ENCODE results near the gene LFNG. TPM values are rescaled to one million over a fixed set of nuclear protein-coding genes. Genes with fewer than 3 reads are reported as not detected.

Gene LFNG
- polyA plus RNA-seq, 2 of the 4 experiments (the other 2 are of a cell fraction): 2.3 to 7.3 TPM

DNA sequence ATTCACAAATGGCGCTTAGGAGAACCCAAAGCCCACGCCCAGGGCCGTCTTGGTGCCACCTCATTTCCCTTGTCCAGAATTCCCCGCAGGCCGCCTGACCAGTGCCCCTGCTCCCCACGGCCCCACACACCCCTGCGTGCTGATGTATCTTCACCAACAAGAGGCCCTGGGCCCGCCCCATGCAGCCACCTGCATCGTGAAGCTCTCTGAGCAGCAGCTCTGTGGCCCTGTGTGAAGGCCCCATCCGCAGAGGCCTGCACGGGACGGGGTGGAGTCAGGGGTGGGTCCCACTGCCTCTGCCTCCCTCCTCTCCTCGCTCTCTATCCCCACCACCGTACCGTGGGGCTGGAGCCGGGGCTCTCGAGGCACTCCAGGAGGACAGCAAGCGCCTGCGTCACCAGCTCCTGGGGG, 21.1 kb downstream of the LFNG start:
- CTCF ChIA-PET: no interaction called here
- no peaks in the 10 kb centered on the region for H3K4me1 ChIP-seq
- H3K27ac ChIP-seq: no peak overlapping the region
- H3K4me2 ChIP-seq: no peak overlapping the region
- FAIRE-seq (no peak), ATAC-seq (peak in 1 of 2 experiments; percentile 6; a peak in 2 of 6 replicates), DNase-seq (ENCODE audit: low read depth in 1 of 2, low spot score in 1 of 2) (no peak)
- no peak for TF ChIP-seq ZFP36 (IDR thresholded peaks at IDR 0.05; ENCODE audit: borderline replicate concordance, partially characterized antibody)
- no peak for TF ChIP-seq RNF2 (IDR thresholded peaks at IDR 0.05; ENCODE audit: borderline replicate concordance, low read depth)
- TF ChIP-seq, protein P1, sequence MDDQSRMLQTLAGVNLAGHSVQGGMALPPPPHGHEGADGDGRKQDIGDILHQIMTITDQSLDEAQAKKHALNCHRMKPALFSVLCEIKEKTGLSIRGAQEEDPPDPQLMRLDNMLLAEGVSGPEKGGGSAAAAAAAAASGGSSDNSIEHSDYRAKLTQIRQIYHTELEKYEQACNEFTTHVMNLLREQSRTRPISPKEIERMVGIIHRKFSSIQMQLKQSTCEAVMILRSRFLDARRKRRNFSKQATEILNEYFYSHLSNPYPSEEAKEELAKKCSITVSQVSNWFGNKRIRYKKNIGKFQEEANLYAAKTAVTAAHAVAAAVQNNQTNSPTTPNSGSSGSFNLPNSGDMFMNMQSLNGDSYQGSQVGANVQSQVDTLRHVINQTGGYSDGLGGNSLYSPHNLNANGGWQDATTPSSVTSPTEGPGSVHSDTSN (IDR thresholded peaks at IDR 0.05): no peak
- TF ChIP-seq CHD4 (IDR thresholded peaks at IDR 0.05; ENCODE audit: borderline replicate concordance): no peak
- TF ChIP-seq EHMT2 (IDR thresholded peaks at IDR 0.05; ENCODE audit: low read depth): no peak
- POLR2A ChIA-PET: no interaction called here
- H3K4me3 ChIP-seq: no peak overlapping the region
- 89% methylated on average over 17 of the region's 19 CpGs for WGBS (ENCODE audit: missing lambda C conversion rate)
- no peaks in the 10 kb centered on the region for H3K9me3 ChIP-seq

GRCh38 chr7:2541291-2542010, 21.9 kb downstream of the LFNG start:
- ATAC-seq: no peak
- TF ChIP-seq TFCP2L1 (CRISPR knock-in tag; IDR thresholded peaks at IDR 0.05) (no peak), RCOR1 (IDR thresholded peaks at IDR 0.05; ENCODE audit: low read depth, low read length) (no peak), MAFK (IDR thresholded peaks at IDR 0.05; ENCODE audit: partially characterized antibody) (no peak), HEYL (CRISPR knock-in tag; IDR thresholded peaks at IDR 0.05) (no peak), CBX8 (IDR thresholded peaks at IDR 0.05) (no peak), CHD2 (IDR thresholded peaks at IDR 0.05; ENCODE audit: low read length, partially characterized antibody) (no peak), ELK1 (IDR thresholded peaks at IDR 0.05; ENCODE audit: low read depth, low read length) (no peak), MAX (IDR thresholded peaks at IDR 0.05) (no peak), ZNF302 (CRISPR knock-in tag; IDR thresholded peaks at IDR 0.05) (no peak), CBX2 (IDR thresholded peaks at IDR 0.05; ENCODE audit: borderline replicate concordance, low read depth) (no peak), EHMT2 (IDR thresholded peaks at IDR 0.05; ENCODE audit: low read depth) (no peak), SMC3 (IDR thresholded peaks at IDR 0.05) (no peak), RARB (CRISPR knock-in tag; IDR thresholded peaks at IDR 0.05) (no peak)
- TF ChIP-seq, protein P2, sequence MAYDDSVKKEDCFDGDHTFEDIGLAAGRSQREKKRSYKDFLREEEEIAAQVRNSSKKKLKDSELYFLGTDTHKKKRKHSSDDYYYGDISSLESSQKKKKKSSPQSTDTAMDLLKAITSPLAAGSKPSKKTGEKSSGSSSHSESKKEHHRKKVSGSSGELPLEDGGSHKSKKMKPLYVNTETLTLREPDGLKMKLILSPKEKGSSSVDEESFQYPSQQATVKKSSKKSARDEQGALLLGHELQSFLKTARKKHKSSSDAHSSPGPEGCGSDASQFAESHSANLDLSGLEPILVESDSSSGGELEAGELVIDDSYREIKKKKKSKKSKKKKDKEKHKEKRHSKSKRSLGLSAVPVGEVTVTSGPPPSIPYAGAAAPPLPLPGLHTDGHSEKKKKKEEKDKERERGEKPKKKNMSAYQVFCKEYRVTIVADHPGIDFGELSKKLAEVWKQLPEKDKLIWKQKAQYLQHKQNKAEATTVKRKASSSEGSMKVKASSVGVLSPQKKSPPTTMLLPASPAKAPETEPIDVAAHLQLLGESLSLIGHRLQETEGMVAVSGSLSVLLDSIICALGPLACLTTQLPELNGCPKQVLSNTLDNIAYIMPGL (CRISPR knock-in tag; IDR thresholded peaks at IDR 0.05; ENCODE audit: borderline replicate concordance): no peak
- TF ChIP-seq, protein P3, sequence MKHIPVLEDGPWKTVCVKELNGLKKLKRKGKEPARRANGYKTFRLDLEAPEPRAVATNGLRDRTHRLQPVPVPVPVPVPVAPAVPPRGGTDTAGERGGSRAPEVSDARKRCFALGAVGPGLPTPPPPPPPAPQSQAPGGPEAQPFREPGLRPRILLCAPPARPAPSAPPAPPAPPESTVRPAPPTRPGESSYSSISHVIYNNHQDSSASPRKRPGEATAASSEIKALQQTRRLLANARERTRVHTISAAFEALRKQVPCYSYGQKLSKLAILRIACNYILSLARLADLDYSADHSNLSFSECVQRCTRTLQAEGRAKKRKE (CRISPR knock-in tag; IDR thresholded peaks at IDR 0.05; ENCODE audit: low read depth): no peak
- H3K27ac ChIP-seq: no peak overlapping the region
- WGBS (ENCODE audit: missing lambda C conversion rate): 88% methylated on average over 19 of the region's 40 CpGs
- H3K9me3 ChIP-seq: no peaks in the 10 kb centered on the region
- ChIA-PET POLR2A (no interaction called here), CTCF (interaction anchor here (0.9 kb wide), 1 partner anchor 12 kb away, joined by 3 read pairs; no protein-coding TSS in a partner anchor)
- no peak for FAIRE-seq
- H3K4me3 ChIP-seq: no peak overlapping the region
- H3K4me1 ChIP-seq: no peaks in the 10 kb centered on the region
- DNase-seq (ENCODE audit: low read depth in 1 of 2, low spot score in 1 of 2): no peak
- no peak overlapping the region for H3K4me2 ChIP-seq
